SH-SY5Y (cell line): ENCODE data around the gene CDADC1.

ENCODE experiments used
- GATA2 ChIP-seq: IDR thresholded peaks from 2 replicates; pipeline ENCODE4 v1.6.1; 2011; ENCODE audit warnings: mild to moderate bottlenecking, low read depth, low read length
- GATA3 ChIP-seq: IDR thresholded peaks from 2 replicates; pipeline ENCODE4 v1.6.1; 2011; ENCODE audit warnings: low read depth, mild to moderate bottlenecking, low read length, moderate library complexity

- TF ChIP-seq GATA2 (no peak), GATA3 (no peak)
These were observed 40.3 kb downstream of the CDADC1 start for GRCh38 chr13:49287995-49288394.
